OCI-LY1 (cell line): ENCODE measurements around the gene AFTPH.

Source experiments
- CTCF ChIP-seq: fragments of 200-600 bp; sonication (generic), shearing (Covaris generic); IDR thresholded peaks from 2 replicates; pipeline ENCODE4 v1.5.1; 2017; ENCODE audit warnings: mild to moderate bottlenecking, antibody characterized with exemption, low read length, moderate library complexity, mixed read lengths
- EZH2 ChIP-seq: fragments of 200-600 bp; sonication (generic), shearing (Covaris generic); IDR thresholded peaks from 2 replicates; pipeline ENCODE4 v1.8.0; 2017; ENCODE audit warnings: borderline replicate concordance, mixed run types, mild to moderate bottlenecking, antibody characterized with exemption, low read length, moderate library complexity, mixed read lengths

DNA sequence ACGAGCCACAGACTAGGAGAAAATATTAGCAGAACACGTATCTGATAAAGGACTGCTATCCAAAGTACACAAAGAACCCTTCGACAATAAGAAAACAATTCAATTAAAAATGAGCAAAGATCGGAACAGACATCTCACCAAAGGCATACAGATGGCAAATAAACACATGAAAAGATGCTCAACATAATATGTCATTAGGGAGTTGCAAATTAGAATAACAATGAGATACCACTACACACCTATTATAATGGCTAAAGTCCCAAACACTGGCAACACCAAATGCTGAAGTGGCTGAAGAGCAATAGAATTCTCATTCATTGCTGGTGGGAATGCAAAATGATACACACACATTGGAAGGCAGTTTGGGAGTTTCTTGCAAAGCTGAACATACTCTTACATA lies 96.5 kb downstream of the AFTPH start:
- TF ChIP-seq CTCF (no peak), EZH2 (no peak)
